Naive thymus-derived CD8-positive, alpha-beta T cell (primary cell): ENCODE results near the gene CHD2. TPM values are rescaled to one million over a fixed set of nuclear protein-coding genes. Genes with fewer than 3 reads are reported as not detected.

Source experiments
- ATAC-seq, 2 donors: fragments of 150-1000 bp; cut with Tn5 transposase in 1 of 2; sonication (Bioruptor Pico), chemical (Tn5 transposase) in 1 of 2; 1 replicate in 1 of 2; 2 replicates in 1 of 2; pipeline ENCODE4 v1.10.0; 2021; ENCODE audit warnings: mild to moderate bottlenecking in 2 of 2, moderate library complexity in 2 of 2
- POLR2A ChIA-PET: fragments of 350-600 bp; sonication (Branson Sonifier 250); formaldehyde crosslinking; loops from one replicate; lab custom pipeline; 2021; ENCODE audit warnings: antibody characterized with exemption; lab: Charles Lee
- DNase-seq, 10 donors: peaks; one replicate each; pipeline versions ENCODE4 v3.0.0 to v3.0.0-alpha.2; 2020 to 2022
- H3K27ac Mint-ChIP-seq, 10 donors: one replicate each; pipeline ENCODE4 v1.8.0; 2020 to 2022; ENCODE audit warnings: mild to moderate bottlenecking in 10 of 10, mixed read lengths in 10 of 10, moderate library complexity in 4 of 10, inconsistent platforms in 1 of 10
- H3K27me3 Mint-ChIP-seq, 5 donors: one replicate each; pipeline ENCODE4 v1.8.0; 2021 to 2022; ENCODE audit warnings: mixed read lengths in 5 of 5
- H3K36me3 Mint-ChIP-seq, 3 donors: one replicate each; pipeline ENCODE4 v1.8.0; 2020 to 2022; ENCODE audit warnings: mixed read lengths in 3 of 3, mild to moderate bottlenecking in 2 of 3, inconsistent platforms in 1 of 3
- H3K4me1 Mint-ChIP-seq, 4 donors: one replicate each; pipeline ENCODE4 v1.8.0; 2021 to 2022; ENCODE audit warnings: mixed read lengths in 4 of 4
- H3K4me3 Mint-ChIP-seq, 10 donors: one replicate each; pipeline ENCODE4 v1.8.0; 2020 to 2022; ENCODE audit warnings: mild to moderate bottlenecking in 10 of 10, mixed read lengths in 10 of 10, moderate library complexity in 6 of 10, inconsistent platforms in 1 of 10
- H3K9me3 Mint-ChIP-seq, 9 donors: one replicate each; pipeline ENCODE4 v1.8.0; 2020 to 2022; ENCODE audit warnings: mixed read lengths in 9 of 9, mild to moderate bottlenecking in 3 of 9, inconsistent platforms in 1 of 9, moderate library complexity in 1 of 9
- polyA plus RNA-seq, 3 donors: library from polyadenylated mRNA; unstranded; fragments of 300-500 nt; fragmentation: Illumina TruSeq; gene quantifications; one replicate each; pipeline ENCODE4 v1.2.3, GENCODE V29; 2021
- total RNA-seq, 8 experiments: library from RNA in 2 of 8; stranded (reverse) in 2 of 8; gene quantifications; one replicate each; pipeline ENCODE4 v1.2.3 and lab custom pipeline; 2021 to 2026

Gene CHD2
- total and polyA plus RNA-seq, 5 experiments from 2014 or later = 53.1 to 427 (median 101) TPM

DNA sequence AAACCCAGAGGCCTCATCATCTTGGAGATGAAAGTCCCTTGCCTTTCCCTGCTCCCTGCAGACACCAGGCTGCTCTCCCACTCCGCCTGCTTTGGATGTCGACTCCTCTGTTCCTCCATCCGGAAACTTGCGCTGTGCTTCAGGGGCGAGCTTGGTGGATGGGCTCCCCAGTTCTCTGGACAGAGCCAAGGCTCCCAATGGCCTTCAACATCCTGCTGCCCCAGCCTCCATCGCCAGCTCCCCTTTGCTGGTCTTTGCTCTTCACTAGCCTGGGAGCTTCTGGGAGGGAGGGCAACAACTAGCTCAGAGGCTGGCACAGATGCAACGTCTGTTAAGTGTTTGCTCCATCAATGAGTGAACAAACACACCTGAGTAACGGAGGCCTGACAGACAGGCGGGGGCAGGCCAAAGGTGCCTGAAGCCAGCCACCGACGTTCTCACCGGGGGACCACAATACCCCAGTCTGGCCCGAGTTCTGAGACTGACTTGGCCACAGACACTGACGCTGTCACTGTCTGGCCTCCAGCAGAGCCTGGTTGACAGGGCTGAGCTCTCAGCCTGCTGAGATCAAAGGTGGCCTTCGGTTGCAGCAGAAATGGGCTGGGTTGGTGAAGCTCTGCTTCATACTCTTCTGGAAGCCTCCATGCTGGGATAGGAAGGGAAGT lies 149.9 kb downstream of the CHD2 start:
- Mint-ChIP-seq H3K4me3 (peak overlapping the region in 2 of 10 donors; percentile 22 to 70), H3K4me1 (peaks cover 10 to 44% (median 38%) of the 10 kb centered on the region in 4 donors), H3K27me3 (peaks cover 0 to 3% (median 0%) of the 10 kb centered on the region in 5 donors), H3K9me3 (peaks cover 0 to 13% (median 4%) of the 10 kb centered on the region in 9 donors), H3K27ac (peak overlapping the region in 6 of 10 donors; percentile 47 to 88 (median 70)), H3K36me3 (peaks cover 0 to 8% (median 6%) of the 10 kb centered on the region in 3 donors)
- DNase-seq (peak in 3 of 10 donors; percentile 14 to 39 (median 17)), ATAC-seq (no peak)
- POLR2A ChIA-PET = no interaction called here

DNA sequence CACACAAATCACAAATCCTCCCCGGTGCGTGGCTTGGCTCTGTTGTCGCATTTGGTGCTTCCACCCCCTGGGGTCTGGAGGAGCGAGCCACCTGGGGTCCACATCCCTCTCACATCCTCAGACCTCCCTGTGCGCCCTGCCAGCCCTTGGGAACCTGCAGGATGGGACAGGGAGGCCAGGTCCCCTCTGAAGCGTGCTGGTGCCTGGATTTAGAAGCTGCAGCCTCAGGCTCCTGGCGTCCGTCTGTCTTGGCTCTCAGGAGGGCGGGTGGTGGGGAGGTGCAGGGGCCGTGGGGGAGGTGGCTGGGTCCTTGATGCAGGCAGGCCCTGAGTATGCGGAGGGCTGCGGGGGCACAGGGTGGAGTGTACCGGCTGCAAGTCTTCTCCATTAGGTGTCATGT lies 150.5 kb downstream of the CHD2 start:
- peaks cover 10 to 44% (median 38%) of the 10 kb centered on the region in 4 donors for H3K4me1 Mint-ChIP-seq
- DNase-seq = no peak
- no peak overlapping the region for H3K4me3 Mint-ChIP-seq
- peaks cover 0 to 3% (median 0%) of the 10 kb centered on the region in 5 donors for H3K27me3 Mint-ChIP-seq
- H3K27ac Mint-ChIP-seq = peak overlapping the region in 1 of 10 donors; percentile 62
- ATAC-seq = no peak
- peaks cover 0 to 12% (median 4%) of the 10 kb centered on the region in 9 donors for H3K9me3 Mint-ChIP-seq
- peaks cover 0 to 8% (median 6%) of the 10 kb centered on the region in 3 donors for H3K36me3 Mint-ChIP-seq
- POLR2A ChIA-PET = no interaction called here

DNA sequence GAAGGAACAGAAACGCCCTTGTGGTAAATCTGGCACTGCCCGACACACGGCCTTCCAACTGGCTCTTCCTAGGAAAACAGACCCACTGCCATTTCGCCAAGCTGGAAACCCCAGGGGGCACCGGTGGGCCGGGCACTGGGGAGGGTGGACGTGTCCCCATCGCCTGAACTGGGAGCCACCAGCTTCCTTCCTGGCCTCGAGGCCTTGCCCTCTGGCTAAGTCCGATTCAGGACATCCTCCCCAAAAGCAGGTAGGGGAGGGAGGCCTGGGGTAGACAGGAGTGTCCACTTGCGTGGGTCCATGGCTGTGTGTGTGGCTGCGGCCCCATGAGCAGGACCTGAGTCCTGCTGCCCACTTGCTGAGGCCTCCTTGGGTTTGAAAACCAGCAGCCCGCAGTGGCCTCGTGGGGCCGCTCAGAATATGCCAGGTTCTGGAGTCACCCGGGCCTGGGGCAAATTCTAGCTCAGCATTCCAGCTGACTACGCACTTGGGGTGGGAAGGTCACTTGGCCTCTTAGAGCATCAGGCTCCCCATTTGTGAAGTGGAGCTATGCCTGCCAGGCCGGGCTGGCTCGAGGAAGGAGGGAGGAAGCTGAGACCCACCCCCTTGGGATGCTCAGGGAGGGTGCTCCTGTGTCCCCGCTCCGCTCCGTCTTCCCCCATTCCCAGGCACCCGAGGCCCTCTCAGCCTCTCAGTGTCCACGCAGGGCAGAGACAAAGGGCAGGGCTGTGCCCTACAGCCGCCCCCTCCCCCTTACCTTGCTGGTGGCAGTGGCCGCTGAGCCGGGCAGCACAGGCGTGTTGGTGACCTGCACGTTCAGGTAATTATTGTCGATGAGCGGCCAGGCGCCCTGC lies 151.3 kb downstream of the CHD2 start:
- peaks cover 10 to 40% (median 34%) of the 10 kb centered on the region in 4 donors for H3K4me1 Mint-ChIP-seq
- peak overlapping the region in 1 of 10 donors; percentile 11 for H3K27ac Mint-ChIP-seq
- peaks cover 0 to under 1% (median under 1%) of the 10 kb centered on the region in 3 donors for H3K36me3 Mint-ChIP-seq
- POLR2A ChIA-PET = no interaction called here
- peaks cover 0 to 3% (median 0%) of the 10 kb centered on the region in 9 donors for H3K9me3 Mint-ChIP-seq
- H3K4me3 Mint-ChIP-seq = no peak overlapping the region
- DNase-seq = no peak
- ATAC-seq = no peak
- peaks cover 0 to 3% (median 0%) of the 10 kb centered on the region in 5 donors for H3K27me3 Mint-ChIP-seq

DNA sequence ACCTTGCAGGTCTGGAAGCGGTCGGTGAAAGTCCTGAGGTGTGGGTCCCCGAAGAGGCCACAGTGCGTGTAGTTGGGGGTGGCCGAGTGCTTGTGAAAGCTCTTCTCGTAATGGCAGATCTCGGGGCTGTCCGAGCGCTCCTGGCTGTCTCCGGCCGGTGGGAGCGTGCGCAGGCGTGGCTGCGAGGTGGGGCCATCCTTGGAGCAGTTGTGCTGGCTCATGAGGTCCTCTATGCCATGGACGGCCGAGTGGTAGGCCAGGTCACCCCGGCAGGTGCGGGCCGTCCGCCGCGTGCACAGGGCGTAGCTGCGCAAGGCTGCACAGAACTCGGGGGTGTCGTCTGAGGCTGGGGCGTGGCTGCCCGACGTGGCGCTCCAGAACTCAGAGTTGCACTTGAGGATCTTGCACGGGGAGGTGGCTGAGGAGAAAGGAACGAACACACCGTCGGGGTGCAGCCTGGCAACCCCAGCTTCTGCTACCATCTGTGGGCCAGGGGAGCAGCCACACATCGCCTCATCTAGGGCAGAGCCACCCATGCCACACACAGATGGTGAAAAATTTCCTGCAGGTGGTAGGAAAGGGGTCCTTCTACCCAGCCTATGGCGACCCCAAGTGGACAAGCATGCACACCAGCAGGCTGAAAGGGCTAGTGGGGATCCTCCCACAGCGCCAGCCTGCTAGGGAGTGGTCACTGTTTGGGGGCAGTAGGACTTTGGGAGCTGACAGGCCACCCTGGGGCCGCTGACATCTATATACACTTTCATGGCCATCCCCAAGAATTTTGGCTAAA lies 152.2 kb downstream of the CHD2 start:
- Mint-ChIP-seq H3K4me1 (peaks cover 10 to 33% (median 26%) of the 10 kb centered on the region in 4 donors), H3K9me3 (no peaks in the 10 kb centered on the region), H3K27ac (peak overlapping the region in 2 of 10 donors; percentile 11 to 27), H3K27me3 (peaks cover 0 to 3% (median 0%) of the 10 kb centered on the region in 5 donors), H3K4me3 (no peak overlapping the region), H3K36me3 (no peaks in the 10 kb centered on the region)
- DNase-seq (no peak), ATAC-seq (no peak)
- POLR2A ChIA-PET = no interaction called here

DNA sequence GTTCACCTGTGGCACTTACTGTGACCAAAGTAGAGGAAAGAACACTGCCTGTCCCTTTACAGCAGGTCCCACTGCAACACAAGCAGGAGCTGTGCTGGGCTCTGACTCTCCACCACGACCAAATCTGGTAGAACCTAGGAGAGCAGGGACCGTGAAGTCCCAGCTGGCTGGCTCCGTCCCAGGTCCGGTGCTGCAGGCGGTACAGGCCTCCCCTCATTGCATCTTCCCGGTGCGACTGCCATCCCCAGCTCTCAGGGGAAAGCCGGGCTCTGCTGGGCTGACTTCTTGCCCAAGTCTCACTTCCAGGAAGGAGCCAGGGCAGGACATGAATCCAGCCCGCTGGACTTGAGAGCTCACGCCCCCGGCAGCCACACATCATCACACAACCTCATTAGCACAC lies 155.1 kb downstream of the CHD2 start:
- Mint-ChIP-seq H3K27ac (no peak overlapping the region), H3K4me1 (peaks cover 0 to 4% (median 0%) of the 10 kb centered on the region in 4 donors), H3K36me3 (no peaks in the 10 kb centered on the region), H3K27me3 (peaks cover 0 to 3% (median 1%) of the 10 kb centered on the region in 5 donors), H3K4me3 (no peak overlapping the region), H3K9me3 (no peaks in the 10 kb centered on the region)
- ATAC-seq (no peak), DNase-seq (peak in 1 of 10 donors; percentile 36)
- POLR2A ChIA-PET = no interaction called here

DNA sequence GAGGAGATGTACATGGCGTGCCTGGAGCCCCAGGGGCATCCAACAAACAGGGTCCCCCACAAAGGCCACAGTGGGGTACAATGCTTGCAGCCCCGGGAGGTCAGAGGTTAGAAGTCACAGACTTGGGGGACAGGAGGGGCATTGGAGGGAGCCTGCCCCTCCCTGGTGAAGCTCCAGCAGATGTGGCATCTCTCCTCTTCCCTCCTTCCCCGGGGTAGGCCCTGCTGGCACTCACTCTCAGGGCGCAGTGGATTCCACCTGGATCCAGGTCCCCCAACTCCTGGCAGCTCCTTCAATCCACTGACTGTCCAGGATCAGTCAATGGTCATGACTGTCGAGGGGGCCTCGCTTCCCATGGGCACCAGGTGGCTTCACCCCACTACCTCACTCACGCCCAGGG lies 156.7 kb downstream of the CHD2 start:
- no peaks in the 10 kb centered on the region for H3K36me3 Mint-ChIP-seq
- POLR2A ChIA-PET = no interaction called here
- peaks cover 0 to 10% (median 4%) of the 10 kb centered on the region in 5 donors for H3K27me3 Mint-ChIP-seq
- ATAC-seq (no peak), DNase-seq (peak in 1 of 10 donors; percentile 26)
- no peak overlapping the region for H3K4me3 Mint-ChIP-seq
- peaks cover 0 to 6% (median 2%) of the 10 kb centered on the region in 4 donors for H3K4me1 Mint-ChIP-seq
- H3K9me3 Mint-ChIP-seq = no peaks in the 10 kb centered on the region
- H3K27ac Mint-ChIP-seq = no peak overlapping the region

DNA sequence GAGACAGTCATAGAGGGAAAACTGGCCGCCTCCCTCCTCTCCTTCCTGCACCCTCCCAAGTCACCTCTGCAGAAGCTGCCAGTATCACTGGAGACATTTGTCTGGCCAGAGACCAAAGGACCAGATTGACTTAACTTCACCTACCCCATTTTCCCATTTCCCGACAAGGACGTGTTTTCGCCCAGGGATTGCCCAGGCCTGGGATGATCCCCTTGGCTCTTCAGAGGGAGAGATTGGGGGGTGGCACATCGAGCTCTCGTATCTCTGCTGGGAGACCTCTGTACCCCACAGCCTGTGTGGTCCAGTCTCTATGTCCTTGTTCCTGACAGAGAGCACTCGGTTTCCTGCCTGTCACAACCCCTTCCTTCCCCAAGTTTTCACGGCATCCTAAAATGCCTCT lies 157.5 kb downstream of the CHD2 start:
- DNase-seq (no peak), ATAC-seq (no peak)
- Mint-ChIP-seq H3K27ac (no peak overlapping the region), H3K9me3 (no peaks in the 10 kb centered on the region), H3K4me1 (peaks cover 0 to 6% (median 3%) of the 10 kb centered on the region in 4 donors), H3K36me3 (no peaks in the 10 kb centered on the region), H3K4me3 (no peak overlapping the region), H3K27me3 (peaks cover 2 to 13% (median 4%) of the 10 kb centered on the region in 5 donors)
- POLR2A ChIA-PET = no interaction called here

DNA sequence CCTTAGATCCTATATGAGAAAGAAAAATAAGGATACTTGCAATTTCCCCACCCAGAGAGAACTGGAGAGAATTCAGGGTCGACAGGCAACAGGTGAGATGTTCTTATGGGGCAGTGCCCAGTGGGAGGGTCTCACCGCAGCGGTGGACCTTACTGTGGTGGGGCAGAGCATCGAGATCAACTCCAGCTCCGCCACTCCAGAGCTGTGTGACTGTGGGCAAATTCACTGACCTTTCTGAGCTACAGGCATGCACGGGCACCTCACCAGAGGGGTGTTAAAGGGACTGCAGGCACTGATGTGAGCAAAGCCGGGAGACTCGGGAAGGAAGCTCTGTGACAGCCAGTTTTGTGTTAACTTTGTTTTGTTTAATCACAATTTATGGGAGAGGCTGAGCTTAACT lies 158.0 kb downstream of the CHD2 start:
- Mint-ChIP-seq H3K4me3 (no peak overlapping the region), H3K4me1 (peaks cover 0 to 6% (median 4%) of the 10 kb centered on the region in 4 donors), H3K27ac (no peak overlapping the region), H3K36me3 (no peaks in the 10 kb centered on the region), H3K9me3 (no peaks in the 10 kb centered on the region), H3K27me3 (peaks cover 2 to 18% (median 2%) of the 10 kb centered on the region in 5 donors)
- no peak for ATAC-seq
- POLR2A ChIA-PET = no interaction called here
- DNase-seq = no peak

DNA sequence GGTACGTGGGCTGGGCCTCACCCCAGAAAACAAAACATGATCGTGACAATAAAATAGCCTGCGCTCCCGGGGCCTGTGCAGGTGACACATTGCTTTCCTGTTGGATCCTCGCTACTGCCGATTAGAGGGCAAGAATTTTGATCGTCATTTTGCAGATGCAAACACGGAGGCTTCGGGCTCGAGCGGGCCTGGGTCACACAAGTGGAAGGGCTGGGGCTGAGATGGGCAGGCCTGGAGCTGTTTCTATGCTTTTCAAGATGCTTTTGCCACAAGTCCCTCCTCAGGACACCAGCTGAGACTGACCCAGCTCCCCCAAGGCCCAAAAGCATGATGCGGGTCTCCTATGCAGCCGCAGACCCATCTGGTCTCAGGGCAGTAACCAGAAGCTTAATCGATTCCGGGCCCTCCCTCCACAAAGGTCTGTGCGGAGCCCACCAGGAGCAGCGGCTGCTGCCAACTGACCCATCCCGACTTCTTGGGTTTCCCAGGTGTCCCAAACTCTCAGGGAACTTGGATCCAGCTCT lies 158.8 kb downstream of the CHD2 start:
- peak in 1 of 10 donors; percentile 22 for DNase-seq
- no peaks in the 10 kb centered on the region for H3K36me3 Mint-ChIP-seq
- peaks cover 0 to 6% (median 4%) of the 10 kb centered on the region in 4 donors for H3K4me1 Mint-ChIP-seq
- no peak for ATAC-seq
- POLR2A ChIA-PET = no interaction called here
- H3K27ac Mint-ChIP-seq = no peak overlapping the region
- peaks cover 2 to 23% (median 5%) of the 10 kb centered on the region in 5 donors for H3K27me3 Mint-ChIP-seq
- H3K4me3 Mint-ChIP-seq = no peak overlapping the region
- no peaks in the 10 kb centered on the region for H3K9me3 Mint-ChIP-seq

DNA sequence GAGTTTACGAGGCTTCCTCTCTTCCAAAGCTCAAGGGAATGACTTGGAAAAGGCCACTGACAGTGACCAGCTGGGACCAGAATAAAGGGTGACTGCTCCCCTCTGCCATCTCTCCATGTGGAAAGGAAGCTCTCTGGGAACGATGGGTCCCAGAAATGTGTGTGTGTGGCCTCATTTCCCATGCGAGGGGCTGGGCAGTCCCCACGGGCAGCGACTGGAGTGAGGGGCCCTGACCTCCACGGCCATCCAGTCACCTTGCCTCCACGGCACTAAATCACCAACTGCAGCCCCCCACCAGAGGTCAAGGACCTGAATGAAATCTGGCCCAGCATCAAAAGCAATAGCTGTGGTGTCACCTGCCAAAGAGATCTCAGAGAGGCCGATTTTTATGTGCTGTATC lies 159.3 kb downstream of the CHD2 start:
- no peak overlapping the region for H3K27ac Mint-ChIP-seq
- H3K36me3 Mint-ChIP-seq = no peaks in the 10 kb centered on the region
- peaks cover 0 to 8% (median 4%) of the 10 kb centered on the region in 4 donors for H3K4me1 Mint-ChIP-seq
- H3K4me3 Mint-ChIP-seq = no peak overlapping the region
- POLR2A ChIA-PET = no interaction called here
- ATAC-seq (no peak), DNase-seq (no peak)
- H3K9me3 Mint-ChIP-seq = no peaks in the 10 kb centered on the region
- H3K27me3 Mint-ChIP-seq = peaks cover 2 to 28% (median 7%) of the 10 kb centered on the region in 5 donors

DNA sequence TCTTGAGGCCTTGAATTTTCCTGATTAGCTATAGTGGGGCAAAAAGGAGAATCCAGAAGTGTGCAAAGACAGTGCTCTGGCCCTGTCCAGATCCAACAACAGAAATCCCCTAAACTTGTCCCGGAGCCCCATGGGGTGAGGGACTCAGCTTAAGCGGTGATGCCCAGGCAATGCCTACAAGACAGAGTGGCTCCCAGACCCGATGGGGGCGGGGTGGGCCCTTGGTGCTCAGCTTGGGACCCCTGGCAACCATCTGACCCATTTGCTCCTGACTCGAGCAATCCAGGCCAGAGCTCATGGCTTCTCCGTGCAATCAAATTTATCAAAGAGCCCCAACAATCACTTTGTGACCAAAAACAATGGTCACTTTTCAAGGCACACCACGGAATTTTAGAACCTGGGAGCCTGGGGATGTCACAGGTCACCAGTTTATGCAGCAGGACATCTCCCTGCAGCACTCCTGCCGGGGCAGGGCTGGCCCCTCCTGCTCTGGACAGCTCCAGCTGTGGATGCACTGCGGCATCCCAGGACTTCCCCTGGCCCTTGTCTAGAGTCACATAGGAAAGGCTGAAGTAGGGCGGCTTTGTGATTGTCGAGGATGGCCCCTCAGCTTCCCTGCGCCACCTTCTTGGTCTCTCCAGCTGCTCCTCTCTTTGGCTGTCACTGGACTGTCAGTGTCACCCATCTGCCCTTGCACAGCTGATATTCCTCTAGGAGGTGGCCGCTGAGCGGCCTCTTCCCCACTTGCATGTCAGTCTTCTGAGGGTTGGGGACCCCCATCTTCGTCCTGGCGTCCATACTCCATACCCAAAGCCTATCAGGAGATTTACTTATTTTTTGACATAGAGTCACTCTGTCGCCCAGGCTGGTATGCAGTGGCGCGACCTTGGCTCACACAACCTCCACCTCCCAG lies 160.5 kb downstream of the CHD2 start:
- DNase-seq (peak in 1 of 10 donors; percentile 45), ATAC-seq (no peak)
- Mint-ChIP-seq H3K36me3 (no peaks in the 10 kb centered on the region), H3K4me1 (peaks cover 0 to 11% (median 4%) of the 10 kb centered on the region in 4 donors), H3K9me3 (no peaks in the 10 kb centered on the region), H3K27ac (no peak overlapping the region), H3K27me3 (peaks cover 2 to 30% (median 7%) of the 10 kb centered on the region in 5 donors), H3K4me3 (no peak overlapping the region)
- POLR2A ChIA-PET = interaction anchor here (1.2 kb wide), 1 partner anchor 24 kb away, joined by 3 read pairs; no protein-coding TSS in a partner anchor
